HG03064 (cell line): Measurements from ENCODE around the gene SH3GL1.
A peak's percentile ranks its signal among the peaks of the same experiment; 100 is the strongest.
"Not testable (repeated sequence)": the region's sequence is repeated elsewhere in the genome, so short reads cannot be mapped to it uniquely, and the experiment has no call there.

ENCODE experiments used
- ATAC-seq: cut with Tn5 transposase; IDR thresholded peaks from one replicate; pipeline ENCODE4 v1.9.1; 2021; ENCODE audit warnings: low read depth; ENCODE audit not compliant: unreplicated experiment

The SH3GL1 gene

GRCh38 chr19:4350111-4350510 is 50.2 kb downstream of the SH3GL1 start:
- no peak for ATAC-seq

- ATAC-seq, result not testable (repeated sequence)
Observed at GRCh38 chr19:4349225-4349624, 51.1 kb downstream of the SH3GL1 start.

- no peak for ATAC-seq
Observed at GRCh38 chr19:4347521-4347920, 52.8 kb downstream of the SH3GL1 start.

- no peak for ATAC-seq
Observed at GRCh38 chr19:4346020-4346383, 54.3 kb downstream of the SH3GL1 start.

- ATAC-seq, result no peak
Observed at GRCh38 chr19:4345342-4346019, 54.9 kb downstream of the SH3GL1 start.

GRCh38 chr19:4343370-4344307 is 56.7 kb downstream of the SH3GL1 start, which contains the start of gene MPND:
Gene MPND, plus strand, starts transcription at chr19:4343562. Its CDS starts 32 bp downstream, at chr19:4343594.
- peak; percentile 55 for ATAC-seq

- peak; percentile 76 for ATAC-seq
Observed at GRCh38 chr19:4342615-4343369, 57.6 kb downstream of the SH3GL1 start.

- no peak for ATAC-seq
Observed at GRCh38 chr19:4342314-4342614, 58.1 kb downstream of the SH3GL1 start.

- no peak for ATAC-seq
Observed at GRCh38 chr19:4338441-4339355, 61.6 kb downstream of the SH3GL1 start, which contains the start of gene STAP2. Gene STAP2, minus strand, starts transcription at chr19:4338827. Its CDS starts 74 bp downstream, at chr19:4338753.

GRCh38 chr19:4337906-4338440 is 62.4 kb downstream of the SH3GL1 start:
- ATAC-seq, result no peak

GRCh38 chr19:4334929-4335570 is 65.3 kb downstream of the SH3GL1 start:
- no peak for ATAC-seq

GRCh38 chr19:4329858-4330257 is 70.5 kb downstream of the SH3GL1 start:
- ATAC-seq, result no peak

GRCh38 chr19:4328991-4329681 is 71.2 kb downstream of the SH3GL1 start:
- not testable (repeated sequence) for ATAC-seq

- ATAC-seq, result peak; percentile 65
Observed at GRCh38 chr19:4328243-4328990, 71.9 kb downstream of the SH3GL1 start.

- ATAC-seq, result no peak
Observed at GRCh38 chr19:4327877-4328242, 72.5 kb downstream of the SH3GL1 start.

- ATAC-seq, result no peak
Observed at GRCh38 chr19:4327252-4327876, 73.0 kb downstream of the SH3GL1 start.

GRCh38 chr19:4326837-4327251 is 73.5 kb downstream of the SH3GL1 start:
- no peak for ATAC-seq
